Endothelial cell (in vitro differentiated cells): Measurements from ENCODE around the gene PI4K2B. TPM values are rescaled to one million over a fixed set of nuclear protein-coding genes. Genes with fewer than 3 reads are reported as not detected.

Experiments
- DNase-seq: peaks from one replicate; pipeline ENCODE4 v3.0.0; 2021; ENCODE audit warnings: low spot score
- H3K27ac Mint-ChIP-seq: one replicate; pipeline ENCODE4 v1.8.0; 2021; ENCODE audit warnings: mixed read lengths, inconsistent platforms; ENCODE audit not compliant: unreplicated experiment
- H3K27me3 Mint-ChIP-seq: one replicate; pipeline ENCODE4 v1.8.0; 2021; ENCODE audit warnings: mild to moderate bottlenecking, moderate library complexity, mixed read lengths, inconsistent platforms; ENCODE audit not compliant: unreplicated experiment
- H3K36me3 Mint-ChIP-seq: one replicate; pipeline ENCODE4 v1.8.0; 2021; ENCODE audit warnings: mild to moderate bottlenecking, low read depth, mixed read lengths, inconsistent platforms; ENCODE audit not compliant: unreplicated experiment
- H3K4me1 Mint-ChIP-seq: one replicate; pipeline ENCODE4 v1.8.0; 2021; ENCODE audit warnings: mild to moderate bottlenecking, mixed read lengths, inconsistent platforms; ENCODE audit not compliant: unreplicated experiment
- H3K4me3 Mint-ChIP-seq: one replicate; pipeline ENCODE4 v1.8.0; 2021; ENCODE audit warnings: mild to moderate bottlenecking, mixed read lengths, inconsistent platforms; ENCODE audit not compliant: unreplicated experiment
- H3K9me3 Mint-ChIP-seq: one replicate; pipeline ENCODE4 v1.8.0; 2021; ENCODE audit warnings: mixed read lengths, inconsistent platforms; ENCODE audit not compliant: unreplicated experiment
- total RNA-seq: library from RNA; stranded (reverse); fragmentation: NEBNext Ultra II Directional; extraction: Animal tissue kit (Norgen Biotek cat#: 25700); gene quantifications from one replicate; pipeline ENCODE4 v1.2.1, GENCODE V29; 2021; ENCODE audit not compliant: unreplicated experiment
- TF ChIP-seq, protein P1 (sequence below): fragments of 200-600 bp; sonication (generic); IDR thresholded peaks from one replicate; pipeline ENCODE4 v1.5.0; 2021; ENCODE audit warnings: antibody characterized with exemption; ENCODE audit not compliant: unreplicated experiment

The PI4K2B gene
- total RNA-seq, 1 donor from 2014 or later: 6.7 TPM

DNA sequence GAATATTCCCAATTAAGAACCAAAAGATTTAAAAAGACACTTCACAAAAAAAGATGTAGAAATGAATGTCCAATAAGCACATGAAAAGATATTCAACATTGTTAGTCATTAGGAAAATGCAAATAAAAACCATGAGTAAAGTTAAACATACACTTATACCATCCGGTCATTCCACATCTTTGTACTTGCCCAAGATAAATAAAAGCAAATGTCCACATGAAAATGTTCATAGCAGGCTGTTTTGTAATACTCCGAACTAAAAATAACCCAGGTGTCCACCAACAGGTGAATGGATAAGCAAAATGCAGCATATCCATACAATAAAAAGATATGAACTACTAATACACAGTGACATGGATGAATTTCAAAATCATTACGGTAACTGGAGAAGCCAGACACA lies 50.1 kb downstream of the PI4K2B start:
- no peak for DNase-seq
- no peaks in the 10 kb centered on the region for H3K9me3 Mint-ChIP-seq
- no peaks in the 10 kb centered on the region for H3K4me1 Mint-ChIP-seq
- no peak overlapping the region for H3K27ac Mint-ChIP-seq
- no peaks in the 10 kb centered on the region for H3K36me3 Mint-ChIP-seq
- TF ChIP-seq, protein P1, sequence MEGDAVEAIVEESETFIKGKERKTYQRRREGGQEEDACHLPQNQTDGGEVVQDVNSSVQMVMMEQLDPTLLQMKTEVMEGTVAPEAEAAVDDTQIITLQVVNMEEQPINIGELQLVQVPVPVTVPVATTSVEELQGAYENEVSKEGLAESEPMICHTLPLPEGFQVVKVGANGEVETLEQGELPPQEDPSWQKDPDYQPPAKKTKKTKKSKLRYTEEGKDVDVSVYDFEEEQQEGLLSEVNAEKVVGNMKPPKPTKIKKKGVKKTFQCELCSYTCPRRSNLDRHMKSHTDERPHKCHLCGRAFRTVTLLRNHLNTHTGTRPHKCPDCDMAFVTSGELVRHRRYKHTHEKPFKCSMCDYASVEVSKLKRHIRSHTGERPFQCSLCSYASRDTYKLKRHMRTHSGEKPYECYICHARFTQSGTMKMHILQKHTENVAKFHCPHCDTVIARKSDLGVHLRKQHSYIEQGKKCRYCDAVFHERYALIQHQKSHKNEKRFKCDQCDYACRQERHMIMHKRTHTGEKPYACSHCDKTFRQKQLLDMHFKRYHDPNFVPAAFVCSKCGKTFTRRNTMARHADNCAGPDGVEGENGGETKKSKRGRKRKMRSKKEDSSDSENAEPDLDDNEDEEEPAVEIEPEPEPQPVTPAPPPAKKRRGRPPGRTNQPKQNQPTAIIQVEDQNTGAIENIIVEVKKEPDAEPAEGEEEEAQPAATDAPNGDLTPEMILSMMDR: no peak
- no peak overlapping the region for H3K4me3 Mint-ChIP-seq
- H3K27me3 Mint-ChIP-seq: peaks cover 3% of the 10 kb centered on the region

DNA sequence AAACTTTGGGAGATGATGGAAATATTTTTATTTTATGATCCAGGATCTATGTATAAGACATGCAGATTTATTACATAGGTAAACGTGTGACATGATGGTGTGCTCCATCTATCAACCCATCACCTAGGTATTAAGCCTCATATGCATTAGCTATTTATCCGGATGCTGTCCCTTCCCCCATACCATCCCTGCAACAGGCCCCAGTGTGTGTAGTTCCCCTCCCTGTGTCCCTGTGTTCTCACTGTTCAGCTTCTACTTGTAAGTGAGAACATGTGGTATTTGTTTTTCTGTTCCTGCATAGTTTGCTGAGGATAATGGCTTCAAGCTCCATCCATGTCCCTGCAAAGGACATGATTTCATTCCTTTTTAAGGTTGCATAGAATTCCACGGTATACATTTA lies 50.6 kb downstream of the PI4K2B start:
- peaks cover 3% of the 10 kb centered on the region for H3K27me3 Mint-ChIP-seq
- no peaks in the 10 kb centered on the region for H3K4me1 Mint-ChIP-seq
- DNase-seq: no peak
- TF ChIP-seq, protein P1: no peak
- H3K36me3 Mint-ChIP-seq: no peaks in the 10 kb centered on the region
- no peak overlapping the region for H3K4me3 Mint-ChIP-seq
- H3K9me3 Mint-ChIP-seq: no peaks in the 10 kb centered on the region
- no peak overlapping the region for H3K27ac Mint-ChIP-seq

DNA sequence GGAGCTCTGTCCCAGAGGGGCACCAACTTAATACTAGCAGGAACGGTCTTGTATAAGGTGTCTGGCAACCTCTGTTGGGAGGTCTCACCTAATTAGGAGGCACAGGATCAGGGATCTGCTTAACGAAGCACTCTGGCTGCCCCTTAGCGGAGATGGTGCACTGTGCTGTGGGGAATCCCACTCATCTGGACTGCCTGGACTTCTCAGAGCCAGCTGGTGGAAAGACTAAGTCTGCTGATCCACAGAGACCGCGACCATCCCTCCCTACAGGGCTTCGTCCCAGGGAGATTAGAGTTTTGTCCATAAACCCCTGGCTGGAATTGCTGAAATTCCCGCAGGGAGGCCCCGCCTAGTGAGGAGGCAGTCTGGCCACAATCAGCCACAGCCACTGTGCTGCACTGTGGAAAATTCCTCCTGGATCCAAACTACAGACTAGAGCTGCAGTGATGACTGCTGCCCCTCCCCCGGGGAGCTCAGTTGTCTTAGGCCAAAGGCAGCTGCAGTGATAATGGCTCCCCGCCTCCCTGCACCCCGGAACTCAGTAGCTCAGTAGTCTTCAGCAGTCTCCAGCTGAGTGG lies 56.7 kb downstream of the PI4K2B start:
- no peaks in the 10 kb centered on the region for H3K9me3 Mint-ChIP-seq
- DNase-seq: no peak
- H3K4me1 Mint-ChIP-seq: no peaks in the 10 kb centered on the region
- TF ChIP-seq, protein P1: no peak
- H3K36me3 Mint-ChIP-seq: no peaks in the 10 kb centered on the region
- no peak overlapping the region for H3K27ac Mint-ChIP-seq
- H3K27me3 Mint-ChIP-seq: no peaks in the 10 kb centered on the region
- H3K4me3 Mint-ChIP-seq: no peak overlapping the region

DNA sequence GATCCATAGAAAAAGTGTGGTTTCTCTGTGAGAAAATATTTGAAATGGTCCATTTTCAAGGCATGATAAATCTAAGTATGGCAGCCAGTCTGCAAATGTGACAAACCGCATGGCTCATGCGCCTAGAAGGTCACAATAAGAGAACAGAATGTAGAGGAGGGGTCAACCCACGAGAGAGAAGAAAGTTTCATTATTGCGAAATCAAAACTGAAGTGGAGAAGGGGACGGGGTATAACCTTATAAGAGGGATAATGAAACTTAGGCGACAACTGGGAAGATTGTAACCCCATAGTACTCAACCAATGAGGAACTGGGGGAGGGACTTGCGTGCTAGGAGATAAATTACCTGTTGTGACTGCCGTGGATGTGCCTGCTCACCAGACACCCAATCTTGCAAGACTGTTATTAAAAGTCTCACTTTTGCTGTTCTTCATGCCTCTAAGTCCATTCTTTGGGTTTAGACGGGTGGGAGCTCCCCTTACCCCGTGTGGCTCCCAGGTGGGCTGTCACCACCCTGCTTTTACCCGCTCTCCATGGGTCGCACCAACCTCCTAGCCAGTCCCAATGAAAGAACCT lies 57.4 kb downstream of the PI4K2B start:
- Mint-ChIP-seq H3K9me3 (no peaks in the 10 kb centered on the region), H3K4me1 (no peaks in the 10 kb centered on the region), H3K27me3 (no peaks in the 10 kb centered on the region), H3K36me3 (no peaks in the 10 kb centered on the region), H3K27ac (no peak overlapping the region), H3K4me3 (no peak overlapping the region)
- no peak for DNase-seq
- TF ChIP-seq, protein P1: no peak

DNA sequence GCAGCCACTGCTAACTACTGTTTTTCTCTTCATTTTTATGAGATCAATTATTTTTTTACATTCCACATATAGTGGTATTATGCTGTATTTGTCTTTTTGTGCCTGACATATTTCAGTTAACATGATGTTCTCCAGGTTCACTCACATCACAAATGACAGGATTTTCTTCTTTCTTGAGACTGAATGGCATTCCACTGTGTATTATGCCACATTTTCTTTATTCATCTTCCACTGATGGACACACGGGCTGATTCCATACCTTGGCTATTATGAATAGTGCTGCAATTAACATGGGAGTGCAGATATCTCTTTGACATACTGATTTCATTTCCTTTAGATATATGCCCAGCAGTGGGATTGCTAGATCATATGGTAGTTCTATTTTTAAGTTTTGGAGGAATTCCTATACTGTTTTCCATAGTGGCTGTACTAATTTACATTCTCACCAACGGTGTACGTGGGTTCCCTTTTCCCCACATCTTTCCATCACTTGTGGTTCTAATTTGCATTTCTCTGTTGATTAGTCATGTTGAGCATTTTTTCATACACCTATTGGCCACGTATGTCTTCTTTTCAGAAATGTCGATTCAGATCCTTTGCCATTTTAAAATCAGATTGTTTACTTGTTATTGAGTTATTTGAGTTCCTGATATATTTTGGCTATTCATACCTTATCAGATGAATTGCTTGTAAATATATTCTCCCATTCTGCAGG lies 63.9 kb downstream of the PI4K2B start:
- TF ChIP-seq, protein P1: no peak
- Mint-ChIP-seq H3K4me3 (no peak overlapping the region), H3K9me3 (no peaks in the 10 kb centered on the region), H3K4me1 (no peaks in the 10 kb centered on the region), H3K27ac (no peak overlapping the region), H3K36me3 (no peaks in the 10 kb centered on the region), H3K27me3 (no peaks in the 10 kb centered on the region)
- DNase-seq: no peak
